WI38 (cell line): ENCODE data around the gene XXYLT1.

Experiments
- H3K4me3 ChIP-seq: 2 replicates; pipeline ENCODE4 v1.5.1; 2011; ENCODE audit warnings: low read depth, mild to moderate bottlenecking, control low read depth, low read length
- TF ChIP-seq, protein P1 (sequence below): IDR thresholded peaks from 2 replicates; pipeline ENCODE4 v1.5.1; 2012; ENCODE audit warnings: low read depth, mild to moderate bottlenecking, control low read depth, low read length

The XXYLT1 gene

DNA sequence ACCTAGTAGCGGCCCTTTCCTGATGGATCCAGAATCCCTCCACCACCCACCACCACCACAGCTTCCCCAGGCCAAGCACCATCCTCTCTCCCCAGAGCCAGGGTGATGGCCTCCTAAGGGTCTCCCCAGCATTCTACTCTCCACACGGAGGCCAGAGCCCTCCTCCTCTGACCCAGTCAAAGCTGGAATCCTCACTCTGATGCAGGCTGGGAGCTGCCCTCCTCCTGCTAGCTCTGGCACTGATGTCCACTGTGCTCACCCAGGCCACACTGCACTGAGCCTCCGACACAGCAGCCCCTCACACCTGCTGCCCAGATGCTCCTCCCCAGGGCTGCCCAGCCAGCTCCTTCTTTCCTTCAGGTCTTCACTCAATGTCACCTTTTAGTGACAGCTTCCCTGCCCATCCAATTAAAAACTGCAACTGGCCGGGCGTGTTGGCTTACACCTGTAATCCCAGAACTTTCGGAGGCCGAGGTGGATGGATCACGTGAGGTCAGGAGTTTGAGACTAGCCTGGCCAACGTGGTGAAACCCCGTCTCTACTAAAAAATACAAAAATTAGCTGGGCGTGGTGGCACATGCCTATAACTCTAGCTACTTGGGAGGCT is 21.0 kb downstream of the XXYLT1 start:
- H3K4me3 ChIP-seq, result no peak overlapping the region
- TF ChIP-seq, protein P1, sequence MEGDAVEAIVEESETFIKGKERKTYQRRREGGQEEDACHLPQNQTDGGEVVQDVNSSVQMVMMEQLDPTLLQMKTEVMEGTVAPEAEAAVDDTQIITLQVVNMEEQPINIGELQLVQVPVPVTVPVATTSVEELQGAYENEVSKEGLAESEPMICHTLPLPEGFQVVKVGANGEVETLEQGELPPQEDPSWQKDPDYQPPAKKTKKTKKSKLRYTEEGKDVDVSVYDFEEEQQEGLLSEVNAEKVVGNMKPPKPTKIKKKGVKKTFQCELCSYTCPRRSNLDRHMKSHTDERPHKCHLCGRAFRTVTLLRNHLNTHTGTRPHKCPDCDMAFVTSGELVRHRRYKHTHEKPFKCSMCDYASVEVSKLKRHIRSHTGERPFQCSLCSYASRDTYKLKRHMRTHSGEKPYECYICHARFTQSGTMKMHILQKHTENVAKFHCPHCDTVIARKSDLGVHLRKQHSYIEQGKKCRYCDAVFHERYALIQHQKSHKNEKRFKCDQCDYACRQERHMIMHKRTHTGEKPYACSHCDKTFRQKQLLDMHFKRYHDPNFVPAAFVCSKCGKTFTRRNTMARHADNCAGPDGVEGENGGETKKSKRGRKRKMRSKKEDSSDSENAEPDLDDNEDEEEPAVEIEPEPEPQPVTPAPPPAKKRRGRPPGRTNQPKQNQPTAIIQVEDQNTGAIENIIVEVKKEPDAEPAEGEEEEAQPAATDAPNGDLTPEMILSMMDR, result no peak

DNA sequence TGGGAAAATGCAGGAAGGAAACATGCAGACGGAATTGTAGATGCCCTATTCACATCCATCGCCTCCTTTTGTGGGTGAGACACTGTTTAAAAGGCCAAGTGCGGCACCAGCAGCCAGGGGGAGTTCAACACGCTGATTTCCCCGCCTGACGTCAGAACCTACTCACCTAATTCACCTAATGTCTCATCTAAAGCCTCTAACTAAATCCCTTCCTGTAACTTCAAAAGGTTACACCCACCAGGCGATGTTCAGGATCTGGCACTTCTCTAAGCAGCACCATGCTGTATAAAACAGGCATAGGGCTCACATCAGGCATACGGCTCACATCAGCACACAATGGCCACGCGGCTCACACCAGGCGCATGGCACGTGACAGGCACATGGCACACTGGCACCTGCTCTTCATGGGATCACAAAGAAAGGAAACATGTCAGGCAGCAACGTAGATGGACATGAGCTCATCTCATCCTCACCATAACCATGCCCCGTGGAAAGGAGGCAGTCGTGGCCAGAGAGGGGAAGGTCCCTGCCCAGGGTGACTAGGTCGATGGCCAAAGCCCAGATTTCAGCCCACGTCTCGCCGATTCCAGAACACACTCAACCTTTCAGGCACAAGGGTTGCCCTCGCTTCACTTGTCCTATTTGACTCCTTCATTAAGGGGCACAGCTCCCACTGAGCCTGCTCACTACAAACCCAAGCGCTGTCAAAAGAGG is 21.7 kb downstream of the XXYLT1 start:
- TF ChIP-seq, protein P1, result no peak
- H3K4me3 ChIP-seq, result no peak overlapping the region

DNA sequence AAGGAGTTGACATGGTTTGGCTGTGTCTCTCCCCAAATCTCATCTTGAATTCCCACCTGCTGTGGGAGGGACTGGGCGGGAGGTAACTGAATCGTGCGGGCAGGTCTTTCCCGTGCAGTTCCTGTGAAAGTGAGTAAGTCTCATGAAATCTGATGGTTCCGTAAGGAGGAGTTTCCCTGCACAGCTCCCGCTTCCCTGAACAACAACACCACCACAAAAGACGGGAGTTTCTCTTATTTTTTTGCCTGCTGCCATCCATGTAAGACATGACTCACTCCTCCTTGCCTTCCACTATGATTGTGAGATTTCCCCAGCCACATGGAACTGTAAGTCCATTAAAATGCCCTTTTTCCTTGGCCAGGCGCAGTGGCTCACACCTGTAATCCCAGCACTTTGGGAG is 22.7 kb downstream of the XXYLT1 start:
- TF ChIP-seq, protein P1, result no peak
- H3K4me3 ChIP-seq, result no peak overlapping the region

DNA sequence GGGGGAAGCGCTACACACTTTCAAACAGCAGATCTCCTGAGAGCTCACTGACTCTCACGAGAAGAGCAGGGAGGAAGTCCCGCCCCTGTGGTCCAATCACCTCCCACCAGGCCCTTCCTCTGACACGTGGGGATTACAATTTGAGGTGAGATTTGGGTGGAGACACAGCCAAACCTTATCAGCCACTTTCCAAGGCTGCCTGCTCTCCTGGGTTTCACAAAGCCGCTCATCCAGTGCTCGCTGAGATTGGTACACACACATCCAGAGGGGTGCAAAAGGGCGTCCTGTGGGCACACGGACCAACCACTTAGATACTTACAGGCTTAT is 23.1 kb downstream of the XXYLT1 start:
- no peak overlapping the region for H3K4me3 ChIP-seq
- TF ChIP-seq, protein P1, result no peak

DNA sequence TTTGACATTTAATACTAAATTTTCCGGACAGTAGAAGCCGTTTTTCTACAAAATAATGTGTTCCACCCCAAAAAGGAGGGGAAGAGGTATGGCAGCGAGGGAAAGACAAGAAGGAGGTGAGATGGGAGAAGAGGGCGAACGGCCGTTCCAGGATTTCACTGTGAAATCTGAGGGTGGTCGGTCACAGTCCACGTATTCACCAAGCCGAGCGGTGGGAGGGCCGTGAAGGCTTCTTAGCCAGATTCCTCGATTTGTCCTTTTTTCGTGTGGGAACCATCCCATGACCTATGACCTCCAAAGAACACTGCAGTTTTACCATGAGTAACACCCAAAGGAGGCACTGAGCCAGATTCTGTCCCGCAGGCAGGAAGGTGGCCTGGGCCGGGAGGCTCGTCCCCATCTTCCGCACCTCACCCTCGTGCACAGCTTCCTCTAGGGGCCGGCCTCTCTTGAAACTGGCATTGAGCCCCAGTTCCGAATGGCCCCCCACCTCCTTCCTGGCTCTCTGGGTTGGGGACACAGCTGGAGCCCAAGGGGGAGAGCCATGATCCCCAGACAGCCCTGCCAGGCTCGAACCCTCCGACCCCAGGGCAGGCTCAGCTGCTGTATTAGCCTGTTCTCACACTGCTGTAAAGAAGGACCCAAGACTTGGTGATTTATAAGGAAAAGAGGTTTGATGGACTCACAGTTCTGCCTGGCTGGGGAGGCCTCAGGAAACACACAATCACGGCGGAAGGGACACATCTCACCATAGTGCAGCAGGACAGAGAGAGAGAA is 23.7 kb downstream of the XXYLT1 start:
- TF ChIP-seq, protein P1, result no peak
- no peak overlapping the region for H3K4me3 ChIP-seq

DNA sequence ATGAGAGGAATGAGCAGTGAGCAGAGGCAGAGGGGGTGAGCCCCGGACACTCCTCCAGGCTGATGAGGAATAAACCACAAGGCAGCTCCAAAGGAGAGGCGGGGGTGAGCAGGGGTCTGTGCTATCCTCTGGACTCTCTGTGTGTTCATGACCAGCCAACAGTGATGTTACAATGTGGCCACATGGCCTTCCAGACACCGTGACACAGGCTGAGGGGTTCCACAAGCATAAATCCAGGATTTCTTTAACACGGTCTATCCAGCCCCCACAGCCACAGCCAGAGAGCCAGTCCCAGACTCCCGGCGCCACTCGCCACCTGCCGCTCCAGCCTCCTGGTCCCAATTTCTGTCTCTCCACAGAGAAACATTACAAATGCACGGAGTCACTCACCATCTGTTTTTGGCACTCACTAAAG is 24.4 kb downstream of the XXYLT1 start:
- H3K4me3 ChIP-seq, result no peak overlapping the region
- TF ChIP-seq, protein P1, result no peak

DNA sequence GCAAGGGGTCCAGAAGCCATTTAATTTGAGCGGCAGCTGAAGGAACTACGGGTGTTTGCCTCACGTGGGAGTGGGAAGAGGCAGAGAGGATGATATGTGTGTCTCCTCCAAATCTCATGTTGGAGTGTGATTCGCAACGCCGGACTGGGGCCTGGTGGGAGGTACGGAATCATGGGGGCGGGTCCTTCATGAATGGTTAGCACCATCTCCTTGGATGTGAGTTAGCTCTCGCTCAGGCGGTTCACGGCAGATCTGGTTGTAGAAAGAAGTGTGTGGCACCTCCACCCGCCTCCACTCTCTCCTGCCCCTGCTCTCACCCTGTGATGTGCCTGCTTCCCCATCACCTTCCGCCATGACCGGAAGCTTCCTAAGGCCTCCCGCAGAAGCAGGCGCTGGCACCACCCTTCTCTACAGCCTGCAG is 25.4 kb downstream of the XXYLT1 start:
- TF ChIP-seq, protein P1, result no peak
- H3K4me3 ChIP-seq, result no peak overlapping the region
